Measurements from ENCODE around the gene FASTKD2. TPM values are rescaled to one million over a fixed set of nuclear protein-coding genes. Genes with fewer than 3 reads are reported as not detected.

The FASTKD2 gene
- total and polyA plus RNA-seq, 2 of the 4 experiments (the other 2 are of a cell fraction), result 17.6 to 50.4 TPM

- H4K8ac ChIP-seq (ENCODE audit: low read depth in 2 of 2, low read length in 2 of 2), result no peak overlapping the region
- H3K14ac ChIP-seq (replicated peaks; ENCODE audit: low read depth, low read length), result no peak overlapping the region
- no peaks in the 10 kb centered on the region for H3K79me1 ChIP-seq (ENCODE audit: low read depth in 1 of 2, low read length in 2 of 2)
- H4K20me1 ChIP-seq (ENCODE audit: insufficient read depth, low read length), result no peaks in the 10 kb centered on the region
- H3K36me3 ChIP-seq (ENCODE audit: control insufficient read depth, insufficient read depth, low read length), result no peaks in the 10 kb centered on the region
- no peak overlapping the region for H3K9ac ChIP-seq (ENCODE audit: low read depth, low read length)
- H3K4me2 ChIP-seq (ENCODE audit: low read depth, low read length), result no peak overlapping the region
- intact Hi-C loops (cut with micrococcal nuclease), result no loop called here
- H2BK20ac ChIP-seq (ENCODE audit: low read depth, low read length), result no peak overlapping the region
- CTCF ChIA-PET, result no interaction called here
- no peak overlapping the region for H3K4ac ChIP-seq (ENCODE audit: low read depth, low read length)
- POLR2A ChIA-PET (ENCODE audit: unreplicated experiment), result no interaction called here
- no peak overlapping the region for H2BK5ac ChIP-seq (ENCODE audit: low read depth, low read length, poor library complexity, severe bottlenecking)
- H3K9me1 ChIP-seq (ENCODE audit: insufficient read depth, low read length), result no peaks in the 10 kb centered on the region
- H2BK120ac ChIP-seq (ENCODE audit: low read depth, low read length), result no peak overlapping the region
- no peak overlapping the region for H2AFZ ChIP-seq (replicated peaks; ENCODE audit: low read length, poor library complexity)
- dilution Hi-C loops (cut with HindIII; ENCODE audit: low sequenced_read_pairs, unreplicated experiment), result no loop called here
- no peak overlapping the region for H3K56ac ChIP-seq (ENCODE audit: extremely low read depth, insufficient read depth, low read length)
- H3K27me3 ChIP-seq (ENCODE audit: control insufficient read depth, insufficient read depth, low read length), result no peaks in the 10 kb centered on the region
- no peak overlapping the region for H3K18ac ChIP-seq (ENCODE audit: low read depth, low read length)
- H3K23ac ChIP-seq (ENCODE audit: low read depth, low read length), result no peak overlapping the region
- no peak overlapping the region for H4K91ac ChIP-seq (ENCODE audit: insufficient read depth, low read depth, low read length)
- in situ Hi-C loops (cut with MboI; ENCODE audit: low sequenced_read_pairs), result no loop called here
- peak; percentile 32 for DNase-seq
- H3K9me3 ChIP-seq (ENCODE audit: control insufficient read depth, insufficient read depth, low read length), result no peaks in the 10 kb centered on the region
- no peak overlapping the region for H2BK15ac ChIP-seq (ENCODE audit: low read depth, low read length)
- no peak overlapping the region for H2AK9ac ChIP-seq (replicated peaks; ENCODE audit: low read depth, low read length, poor library complexity)
- no TSS peak for BruUV-seq (replicated peaks)
- no CpG with 5 or more reads among the region's 7 CpGs for WGBS, 2 experiments (ENCODE audit: extremely low coverage in 2 of 2, insufficient read length in 1 of 2)
- TF ChIP-seq USF2 (IDR thresholded peaks at IDR 0.05; ENCODE audit: low read depth, low read length), result no peak
- TF ChIP-seq FOS (IDR thresholded peaks at IDR 0.05; ENCODE audit: low read depth, low read length), result peak; percentile 26; the same call in 1 of the 2 replicates
- H3K4me1 ChIP-seq (ENCODE audit: control insufficient read depth, insufficient read depth, low read length), result no peaks in the 10 kb centered on the region
- no peak overlapping the region for H4K5ac ChIP-seq (ENCODE audit: low read depth, low read length)
- H3K4me3 ChIP-seq (ENCODE audit: insufficient read depth, low read depth, low read length), result no peak overlapping the region
- H2AK5ac ChIP-seq (ENCODE audit: low read depth, low read length), result no peak overlapping the region
- peak; percentile 74 for ATAC-seq (ENCODE audit: low read depth)
- H3K27ac ChIP-seq (ENCODE audit: insufficient read depth, low read length), result no peak overlapping the region
Observed at GRCh38 chr2:206728277-206729199, 36.9 kb upstream of the FASTKD2 start.
